ENCODE data around the gene TUBB1.

Gene TUBB1

GRCh38 chr20:59071216-59071615 is 52.0 kb downstream of the TUBB1 start:
- ChIA-PET POLR2A (no interaction called here), CTCF (interaction anchor here (1.5 to 3.0 kb wide), 2 partner anchors 12 to 17 kb away, joined by 4 to 11 read pairs; no protein-coding TSS in a partner anchor)
- no peak overlapping the region for H3K27ac ChIP-seq (ENCODE audit: extremely low read depth, low read depth, low read length)
- H3K4me3 ChIP-seq (ENCODE audit: low read depth, low read length): no peak overlapping the region
- no peaks in the 10 kb centered on the region for H3K9me3 ChIP-seq (ENCODE audit: control insufficient read depth, insufficient read depth, low read depth, low read length)
- no peaks in the 10 kb centered on the region for H3K4me1 ChIP-seq (ENCODE audit: control insufficient read depth, insufficient read depth, low read length)
- no peaks in the 10 kb centered on the region for H3K36me3 ChIP-seq (ENCODE audit: control insufficient read depth in 2 of 2, insufficient read depth in 1 of 2, low read length in 2 of 2)
- TF ChIP-seq ZNF266 (tag by site-specific recombination; IDR thresholded peaks at IDR 0.05; ENCODE audit: low read depth) (no peak), ZFP41 (tag by site-specific recombination; IDR thresholded peaks at IDR 0.05; ENCODE audit: borderline replicate concordance) (no peak), ZFP3 (tag by site-specific recombination; IDR thresholded peaks at IDR 0.05; ENCODE audit: low read depth) (no peak), ZNF174 (tag by site-specific recombination; IDR thresholded peaks at IDR 0.05) (no peak), INSM2 (tag by site-specific recombination; IDR thresholded peaks at IDR 0.05) (no peak), ZNF2 (tag by site-specific recombination; IDR thresholded peaks at IDR 0.05) (no peak), ZNF658 (tag by site-specific recombination; IDR thresholded peaks at IDR 0.05) (no peak)

GRCh38 chr20:59073582-59073981 is 54.4 kb downstream of the TUBB1 start:
- no peak overlapping the region for H3K4me3 ChIP-seq (ENCODE audit: low read depth, low read length)
- no peaks in the 10 kb centered on the region for H3K9me3 ChIP-seq (ENCODE audit: control insufficient read depth, insufficient read depth, low read depth, low read length)
- POLR2A ChIA-PET: interaction anchor here (1.2 kb wide), 1 partner anchor 41 kb away, joined by 4 read pairs; the partner anchor contains the start of gene ATP5F1E
- no peaks in the 10 kb centered on the region for H3K4me1 ChIP-seq (ENCODE audit: control insufficient read depth, insufficient read depth, low read length)
- no peaks in the 10 kb centered on the region for H3K36me3 ChIP-seq (ENCODE audit: control insufficient read depth in 2 of 2, insufficient read depth in 1 of 2, low read length in 2 of 2)
- CTCF ChIA-PET: interaction anchor here (3.0 kb wide), 1 partner anchor 15 kb away, joined by 11 read pairs; no protein-coding TSS in a partner anchor
- H3K27ac ChIP-seq (ENCODE audit: extremely low read depth, low read depth, low read length): no peak overlapping the region
- TF ChIP-seq ZBTB10 (tag by site-specific recombination; IDR thresholded peaks at IDR 0.05): no peak
- TF ChIP-seq ZSCAN30 (tag by site-specific recombination; IDR thresholded peaks at IDR 0.05): no peak
- no peak for TF ChIP-seq ZNF529 (tag by site-specific recombination; IDR thresholded peaks at IDR 0.05; ENCODE audit: insufficient replicate concordance)
- no peak for TF ChIP-seq ZSCAN4 (tag by site-specific recombination; IDR thresholded peaks at IDR 0.05)
- TF ChIP-seq ZNF513 (tag by site-specific recombination; IDR thresholded peaks at IDR 0.05): no peak
- TF ChIP-seq ZNF624 (tag by site-specific recombination; IDR thresholded peaks at IDR 0.05): no peak
- TF ChIP-seq ZNF571 (tag by site-specific recombination; IDR thresholded peaks at IDR 0.05): no peak
- no peak for TF ChIP-seq ZNF311 (tag by site-specific recombination; IDR thresholded peaks at IDR 0.05; ENCODE audit: borderline replicate concordance)
- TF ChIP-seq HOXC10 (CRISPR knock-in tag; IDR thresholded peaks at IDR 0.05): no peak
- no peak for TF ChIP-seq ZBTB21 (tag by site-specific recombination; IDR thresholded peaks at IDR 0.05)
- no peak for TF ChIP-seq FEZF1 (tag by site-specific recombination; IDR thresholded peaks at IDR 0.05)
- no peak for TF ChIP-seq ZNF521 (tag by site-specific recombination; IDR thresholded peaks at IDR 0.05)
- no peak for TF ChIP-seq ZNF558 (tag by site-specific recombination; IDR thresholded peaks at IDR 0.05)
- TF ChIP-seq ZNF221 (tag by site-specific recombination; IDR thresholded peaks at IDR 0.05; ENCODE audit: borderline replicate concordance): no peak
- no peak for TF ChIP-seq ELK4 (IDR thresholded peaks at IDR 0.05; ENCODE audit: borderline replicate concordance, low read depth, low read length)
- TF ChIP-seq ZNF394 (tag by site-specific recombination; IDR thresholded peaks at IDR 0.05; ENCODE audit: borderline replicate concordance): no peak
- TF ChIP-seq ZXDB (tag by site-specific recombination; IDR thresholded peaks at IDR 0.05): no peak
- no peak for TF ChIP-seq ZNF16 (tag by site-specific recombination; IDR thresholded peaks at IDR 0.05; ENCODE audit: low read depth)
- no peak for TF ChIP-seq RBAK (tag by site-specific recombination; IDR thresholded peaks at IDR 0.05)
- TF ChIP-seq WT1 (tag by site-specific recombination; IDR thresholded peaks at IDR 0.05): no peak
